BE2C (cell line): ENCODE measurements around the gene HYOU1. TPM values are rescaled to one million over a fixed set of nuclear protein-coding genes. Genes with fewer than 3 reads are reported as not detected.
"Not testable (repeated sequence)": the region's sequence is repeated elsewhere in the genome, so short reads cannot be mapped to it uniquely, and the experiment has no call there.

Experiments used
- DNase-seq: peaks from one replicate; pipeline ENCODE4 v3.0.0-alpha.2; 2020
- H3K27me3 ChIP-seq: fragments of 250-450 bp; sonication (Bioruptor Pico); 2 replicates; pipeline ENCODE4 v1.5.1; 2020; ENCODE audit warnings: mild to moderate bottlenecking
- H3K36me3 ChIP-seq: fragments of 250-450 bp; sonication (Bioruptor Pico); 2 replicates; pipeline ENCODE4 v1.5.1; 2020; ENCODE audit warnings: mild to moderate bottlenecking
- H3K4me1 ChIP-seq: fragments of 250-450 bp; sonication (Bioruptor Pico); 2 replicates; pipeline ENCODE4 v1.5.1; 2020
- H3K4me3 ChIP-seq: 2 replicates; pipeline ENCODE4 v1.5.1; 2011; ENCODE audit warnings: low read depth, low read length
- H3K9me3 ChIP-seq: fragments of 250-450 bp; sonication (Bioruptor Pico); 2 replicates; pipeline ENCODE4 v1.5.1; 2020
- polyA plus RNA-seq: library from polyadenylated mRNA; unstranded; fragments of >200 nt; gene quantifications from one replicate; pipeline ENCODE4 v1.2.1, GENCODE V29; 2012; ENCODE audit warnings: low read depth, missing spikeins; ENCODE audit not compliant: insufficient read length, insufficient read depth
- TF ChIP-seq, protein P1 (sequence below): IDR thresholded peaks from 2 replicates; pipeline ENCODE4 v1.5.1; 2012; ENCODE audit warnings: mild to moderate bottlenecking, low read depth, low read length

The HYOU1 gene, protein sequence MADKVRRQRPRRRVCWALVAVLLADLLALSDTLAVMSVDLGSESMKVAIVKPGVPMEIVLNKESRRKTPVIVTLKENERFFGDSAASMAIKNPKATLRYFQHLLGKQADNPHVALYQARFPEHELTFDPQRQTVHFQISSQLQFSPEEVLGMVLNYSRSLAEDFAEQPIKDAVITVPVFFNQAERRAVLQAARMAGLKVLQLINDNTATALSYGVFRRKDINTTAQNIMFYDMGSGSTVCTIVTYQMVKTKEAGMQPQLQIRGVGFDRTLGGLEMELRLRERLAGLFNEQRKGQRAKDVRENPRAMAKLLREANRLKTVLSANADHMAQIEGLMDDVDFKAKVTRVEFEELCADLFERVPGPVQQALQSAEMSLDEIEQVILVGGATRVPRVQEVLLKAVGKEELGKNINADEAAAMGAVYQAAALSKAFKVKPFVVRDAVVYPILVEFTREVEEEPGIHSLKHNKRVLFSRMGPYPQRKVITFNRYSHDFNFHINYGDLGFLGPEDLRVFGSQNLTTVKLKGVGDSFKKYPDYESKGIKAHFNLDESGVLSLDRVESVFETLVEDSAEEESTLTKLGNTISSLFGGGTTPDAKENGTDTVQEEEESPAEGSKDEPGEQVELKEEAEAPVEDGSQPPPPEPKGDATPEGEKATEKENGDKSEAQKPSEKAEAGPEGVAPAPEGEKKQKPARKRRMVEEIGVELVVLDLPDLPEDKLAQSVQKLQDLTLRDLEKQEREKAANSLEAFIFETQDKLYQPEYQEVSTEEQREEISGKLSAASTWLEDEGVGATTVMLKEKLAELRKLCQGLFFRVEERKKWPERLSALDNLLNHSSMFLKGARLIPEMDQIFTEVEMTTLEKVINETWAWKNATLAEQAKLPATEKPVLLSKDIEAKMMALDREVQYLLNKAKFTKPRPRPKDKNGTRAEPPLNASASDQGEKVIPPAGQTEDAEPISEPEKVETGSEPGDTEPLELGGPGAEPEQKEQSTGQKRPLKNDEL
- polyA plus RNA-seq, result 204 TPM

DNA sequence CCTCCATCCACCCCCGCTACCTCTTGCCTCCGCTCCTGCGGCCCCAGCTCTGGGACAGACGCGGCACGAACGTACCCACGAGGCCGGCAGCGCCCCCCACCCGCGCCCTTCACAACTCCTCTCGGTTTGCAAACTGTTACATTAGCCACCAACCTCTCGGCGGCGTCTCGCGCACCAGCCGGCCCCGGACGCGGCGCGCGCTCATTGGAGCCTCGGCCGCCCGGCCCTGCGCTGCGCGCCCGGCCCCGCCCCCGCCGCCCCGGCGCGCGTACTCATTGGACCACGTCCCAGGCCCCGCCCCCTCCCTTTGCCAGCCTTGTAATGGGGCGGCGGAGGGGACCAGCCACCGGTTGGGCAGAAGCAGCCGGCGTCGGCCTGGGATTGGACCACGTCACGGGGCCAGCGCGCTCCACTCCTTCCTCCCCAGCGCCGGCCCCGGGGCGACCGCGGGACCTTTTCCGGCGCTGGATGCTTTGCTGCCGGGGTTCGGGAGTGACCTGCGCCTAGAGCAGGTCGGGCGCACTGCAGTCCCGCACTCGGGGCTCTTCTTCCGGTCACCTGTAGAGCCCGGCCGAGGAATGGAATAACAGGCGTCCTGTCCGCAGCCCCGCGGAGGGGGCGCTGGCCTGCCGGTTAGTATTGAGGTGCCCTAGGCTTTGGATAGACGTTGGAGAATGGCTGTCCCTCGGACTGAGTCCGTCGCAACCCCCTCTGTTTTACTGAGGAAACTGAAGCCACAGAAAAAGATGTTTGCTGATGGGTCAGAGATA, at the start of gene HYOU1:
Gene HYOU1, minus strand, starts transcription at position 206 of the 770 bp plus-strand sequence. CDS start 1,045 bp downstream, outside the sequence.
- TF ChIP-seq, protein P1, sequence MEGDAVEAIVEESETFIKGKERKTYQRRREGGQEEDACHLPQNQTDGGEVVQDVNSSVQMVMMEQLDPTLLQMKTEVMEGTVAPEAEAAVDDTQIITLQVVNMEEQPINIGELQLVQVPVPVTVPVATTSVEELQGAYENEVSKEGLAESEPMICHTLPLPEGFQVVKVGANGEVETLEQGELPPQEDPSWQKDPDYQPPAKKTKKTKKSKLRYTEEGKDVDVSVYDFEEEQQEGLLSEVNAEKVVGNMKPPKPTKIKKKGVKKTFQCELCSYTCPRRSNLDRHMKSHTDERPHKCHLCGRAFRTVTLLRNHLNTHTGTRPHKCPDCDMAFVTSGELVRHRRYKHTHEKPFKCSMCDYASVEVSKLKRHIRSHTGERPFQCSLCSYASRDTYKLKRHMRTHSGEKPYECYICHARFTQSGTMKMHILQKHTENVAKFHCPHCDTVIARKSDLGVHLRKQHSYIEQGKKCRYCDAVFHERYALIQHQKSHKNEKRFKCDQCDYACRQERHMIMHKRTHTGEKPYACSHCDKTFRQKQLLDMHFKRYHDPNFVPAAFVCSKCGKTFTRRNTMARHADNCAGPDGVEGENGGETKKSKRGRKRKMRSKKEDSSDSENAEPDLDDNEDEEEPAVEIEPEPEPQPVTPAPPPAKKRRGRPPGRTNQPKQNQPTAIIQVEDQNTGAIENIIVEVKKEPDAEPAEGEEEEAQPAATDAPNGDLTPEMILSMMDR, result peak; percentile 18
- DNase-seq, result peak; percentile 100
- Histone ChIP-seq H3K36me3 (peaks cover 31% of the 10 kb centered on the region), H3K4me3 (peak within 1 kb of the TSS; percentile 94), H3K9me3 (no peaks in the 10 kb centered on the region), H3K27me3 (no peaks in the 10 kb centered on the region), H3K4me1 (peaks cover 4% of the 10 kb centered on the region; the same call in 1 of the 2 replicates)

DNA sequence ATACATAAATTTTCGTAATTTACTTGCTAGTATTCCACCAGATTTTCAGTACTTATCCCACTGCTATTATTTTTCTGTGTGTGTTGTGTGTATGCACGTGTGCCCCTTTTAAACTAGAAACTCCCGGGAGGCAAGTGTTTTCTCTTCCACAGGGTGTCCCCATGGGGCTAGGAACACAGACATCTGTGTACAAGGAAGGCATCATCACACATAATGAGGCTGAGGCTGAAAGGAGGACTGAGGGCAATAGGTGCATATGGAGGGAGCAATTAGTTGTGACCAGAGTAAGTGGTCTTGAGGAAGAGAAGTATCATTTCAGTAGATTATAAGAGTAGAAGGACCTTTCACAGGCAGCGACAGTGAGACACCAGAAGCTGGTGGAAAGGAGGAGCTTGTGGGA, 46.8 kb upstream of the HYOU1 start:
- H3K4me1 ChIP-seq, result peaks cover 11% of the 10 kb centered on the region
- no peaks in the 10 kb centered on the region for H3K36me3 ChIP-seq
- no peak for DNase-seq

DNA sequence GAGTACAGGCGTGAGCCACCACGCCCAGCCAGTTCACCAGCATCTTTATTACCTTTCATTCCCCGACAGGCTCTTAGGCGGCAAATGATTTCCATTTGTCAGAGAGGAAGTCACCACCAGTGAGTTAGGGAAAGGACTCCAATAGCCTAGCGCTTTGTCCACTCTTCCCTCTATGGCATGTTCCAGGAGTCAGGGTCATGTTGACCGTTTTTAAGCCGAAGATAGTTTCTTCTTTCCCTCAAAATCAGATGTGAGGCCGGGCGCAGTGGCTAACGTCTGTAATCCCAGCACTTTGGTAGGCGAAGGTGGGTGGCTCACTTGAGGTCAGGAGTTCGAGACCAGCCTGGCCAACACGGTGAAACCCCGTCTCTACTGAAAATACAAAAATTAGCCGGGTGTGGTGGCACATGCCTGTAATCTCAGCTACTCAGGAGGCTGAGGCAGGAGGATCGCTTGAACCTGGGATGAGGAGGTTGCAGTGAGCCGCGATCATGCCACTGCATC, 46.2 kb upstream of the HYOU1 start:
- not testable (repeated sequence) for H3K36me3 ChIP-seq, H3K27me3 ChIP-seq, H3K9me3 ChIP-seq, H3K4me1 ChIP-seq, DNase-seq
- H3K4me3 ChIP-seq, result peak overlapping the region; percentile 97

More for the DNA sequence above, 46.8 kb upstream of the HYOU1 start:
- Histone ChIP-seq H3K9me3 (no peaks in the 10 kb centered on the region), H3K4me3 (no peak overlapping the region), H3K27me3 (no peaks in the 10 kb centered on the region)
- TF ChIP-seq, protein P1, result peak; percentile 41

GRCh38 chr11:119101759-119102423, 44.9 kb upstream of the HYOU1 start, which contains the start of gene DPAGT1:
DPAGT1 (minus strand) TSS chr11:119101853; CDS start chr11:119101655, 198 bp downstream.
- H3K4me3 ChIP-seq, result peak within 1 kb of the TSS; percentile 97
- peak; percentile 93 for DNase-seq
- no peaks in the 10 kb centered on the region for H3K9me3 ChIP-seq
- H3K36me3 ChIP-seq, result peaks cover 14% of the 10 kb centered on the region
- TF ChIP-seq, protein P1, result no peak
- peaks cover 6% of the 10 kb centered on the region for H3K4me1 ChIP-seq
- no peaks in the 10 kb centered on the region for H3K27me3 ChIP-seq

- DNase-seq, result no peak
- TF ChIP-seq, protein P1, result no peak
- H3K9me3 ChIP-seq, result no peaks in the 10 kb centered on the region
- H3K27me3 ChIP-seq, result no peaks in the 10 kb centered on the region
- peaks cover under 1% of the 10 kb centered on the region for H3K4me1 ChIP-seq
- peak overlapping the region; percentile 97 for H3K4me3 ChIP-seq
- H3K36me3 ChIP-seq, result peaks cover 18% of the 10 kb centered on the region
Observed at GRCh38 chr11:119100994-119101758, 44.2 kb upstream of the HYOU1 start.
